Central memory CD8-positive, alpha-beta T cell (primary cell): ENCODE data around the gene SUPT20H.
"Not testable (repeated sequence)": the region's sequence is repeated elsewhere in the genome, so short reads cannot be mapped to it uniquely, and the experiment has no call there.

Experiments
- ATAC-seq: fragments of 150-1000 bp; cut with Tn5 transposase; replicated peaks from 2 replicates; pipeline ENCODE4 v1.10.0; 2022; ENCODE audit warnings: mild to moderate bottlenecking, moderate FRiP score, moderate number of reproducible peaks; ENCODE audit not compliant: poor library complexity, severe bottlenecking; ENCODE audit errors: extremely low read depth
- DNase-seq, 2 donors: peaks; one replicate each; pipeline ENCODE4 v3.0.0; 2021; ENCODE audit warnings: low spot score in 2 of 2
- H3K27ac Mint-ChIP-seq: one replicate; pipeline ENCODE4 v1.8.0; 2022; ENCODE audit warnings: low read depth, mild to moderate bottlenecking, moderate library complexity, mixed read lengths
- H3K27me3 Mint-ChIP-seq: one replicate; pipeline ENCODE4 v1.8.0; 2022; ENCODE audit warnings: mixed read lengths
- H3K36me3 Mint-ChIP-seq: one replicate; pipeline ENCODE4 v1.8.0; 2022; ENCODE audit warnings: mild to moderate bottlenecking, moderate library complexity, mixed read lengths; ENCODE audit not compliant: insufficient read depth
- H3K4me1 Mint-ChIP-seq: one replicate; pipeline ENCODE4 v1.8.0; 2022; ENCODE audit warnings: mixed read lengths
- H3K4me3 Mint-ChIP-seq: one replicate; pipeline ENCODE4 v1.8.0; 2022; ENCODE audit warnings: mild to moderate bottlenecking, moderate library complexity, mixed read lengths
- H3K9me3 Mint-ChIP-seq: one replicate; pipeline ENCODE4 v1.8.0; 2022; ENCODE audit warnings: mixed read lengths

SUPT20H gene

GRCh38 chr13:37065890-37066526 lies 6.5 kb upstream of the SUPT20H start:
- H3K27me3 Mint-ChIP-seq, result peaks cover 9% of the 10 kb centered on the region
- no peaks in the 10 kb centered on the region for H3K36me3 Mint-ChIP-seq
- DNase-seq, result no peak
- no peak overlapping the region for H3K27ac Mint-ChIP-seq
- H3K4me1 Mint-ChIP-seq, result no peaks in the 10 kb centered on the region
- no peak for ATAC-seq
- no peaks in the 10 kb centered on the region for H3K9me3 Mint-ChIP-seq
- no peak overlapping the region for H3K4me3 Mint-ChIP-seq

GRCh38 chr13:37059848-37060192 lies 332 bp upstream of the SUPT20H start:
- H3K27ac Mint-ChIP-seq, result peak overlapping the region; percentile 95
- H3K4me3 Mint-ChIP-seq, result peak overlapping the region; percentile 91
- H3K27me3 Mint-ChIP-seq, result peaks cover 9% of the 10 kb centered on the region
- peaks cover 32% of the 10 kb centered on the region for H3K4me1 Mint-ChIP-seq
- ATAC-seq (peak; percentile 16), DNase-seq (no peak)
- peaks cover 15% of the 10 kb centered on the region for H3K36me3 Mint-ChIP-seq
- no peaks in the 10 kb centered on the region for H3K9me3 Mint-ChIP-seq

- not testable (repeated sequence) for H3K4me3 Mint-ChIP-seq, H3K27me3 Mint-ChIP-seq, H3K9me3 Mint-ChIP-seq, ATAC-seq, DNase-seq, H3K27ac Mint-ChIP-seq
- Mint-ChIP-seq H3K36me3 (peaks cover 20% of the 10 kb centered on the region), H3K4me1 (peaks cover 61% of the 10 kb centered on the region)
These were observed 3.3 kb downstream of the SUPT20H start for GRCh38 chr13:37056228-37056627.

- DNase-seq, H3K27ac Mint-ChIP-seq, H3K27me3 Mint-ChIP-seq, H3K4me3 Mint-ChIP-seq, H3K9me3 Mint-ChIP-seq, ATAC-seq: not testable (repeated sequence)
- peaks cover 54% of the 10 kb centered on the region for H3K4me1 Mint-ChIP-seq
- H3K36me3 Mint-ChIP-seq, result peaks cover 12% of the 10 kb centered on the region
These were observed 6.4 kb downstream of the SUPT20H start for GRCh38 chr13:37053111-37053510.

GRCh38 chr13:37049810-37050209 lies 9.7 kb downstream of the SUPT20H start:
- H3K27me3 Mint-ChIP-seq, result no peaks in the 10 kb centered on the region

GRCh38 chr13:37047846-37048245 lies 11.6 kb downstream of the SUPT20H start:
- no peak overlapping the region for H3K4me3 Mint-ChIP-seq
- H3K9me3 Mint-ChIP-seq, result no peaks in the 10 kb centered on the region
- no peaks in the 10 kb centered on the region for H3K27me3 Mint-ChIP-seq
- no peak overlapping the region for H3K27ac Mint-ChIP-seq
- ATAC-seq, result no peak
- peaks cover 24% of the 10 kb centered on the region for H3K4me1 Mint-ChIP-seq
- no peak for DNase-seq
- peaks cover 40% of the 10 kb centered on the region for H3K36me3 Mint-ChIP-seq

More at GRCh38 chr13:37049810-37050209, 9.7 kb downstream of the SUPT20H start:
- Mint-ChIP-seq H3K9me3 (no peaks in the 10 kb centered on the region), H3K4me3 (no peak overlapping the region), H3K36me3 (peaks cover 30% of the 10 kb centered on the region), H3K4me1 (peaks cover 37% of the 10 kb centered on the region), H3K27ac (no peak overlapping the region)
- no peak for ATAC-seq
- DNase-seq, result no peak

- no peak overlapping the region for H3K27ac Mint-ChIP-seq
- no peaks in the 10 kb centered on the region for H3K27me3 Mint-ChIP-seq
- DNase-seq (no peak), ATAC-seq (no peak)
- peaks cover 16% of the 10 kb centered on the region for H3K4me1 Mint-ChIP-seq
- no peaks in the 10 kb centered on the region for H3K9me3 Mint-ChIP-seq
- no peak overlapping the region for H3K4me3 Mint-ChIP-seq
- H3K36me3 Mint-ChIP-seq, result peaks cover 44% of the 10 kb centered on the region
These were observed 12.5 kb downstream of the SUPT20H start for GRCh38 chr13:37047032-37047431.

GRCh38 chr13:37046062-37046461 lies 13.4 kb downstream of the SUPT20H start:
- DNase-seq (no peak), ATAC-seq (no peak)
- H3K27ac Mint-ChIP-seq, result no peak overlapping the region
- H3K36me3 Mint-ChIP-seq, result peaks cover 51% of the 10 kb centered on the region
- no peak overlapping the region for H3K4me3 Mint-ChIP-seq
- no peaks in the 10 kb centered on the region for H3K27me3 Mint-ChIP-seq
- H3K4me1 Mint-ChIP-seq, result peaks cover 6% of the 10 kb centered on the region
- no peaks in the 10 kb centered on the region for H3K9me3 Mint-ChIP-seq

GRCh38 chr13:37040789-37041188 lies 18.7 kb downstream of the SUPT20H start:
- Mint-ChIP-seq H3K36me3 (peaks cover 64% of the 10 kb centered on the region), H3K27ac (no peak overlapping the region), H3K4me3 (no peak overlapping the region), H3K27me3 (no peaks in the 10 kb centered on the region), H3K9me3 (no peaks in the 10 kb centered on the region), H3K4me1 (no peaks in the 10 kb centered on the region)
- no peak for DNase-seq
- ATAC-seq, result no peak

GRCh38 chr13:37039896-37040295 lies 19.6 kb downstream of the SUPT20H start:
- Mint-ChIP-seq H3K4me3 (no peak overlapping the region), H3K9me3 (no peaks in the 10 kb centered on the region), H3K27me3 (no peaks in the 10 kb centered on the region), H3K4me1 (no peaks in the 10 kb centered on the region), H3K36me3 (peaks cover 67% of the 10 kb centered on the region), H3K27ac (no peak overlapping the region)
- DNase-seq (no peak), ATAC-seq (no peak)

- Mint-ChIP-seq H3K9me3 (no peaks in the 10 kb centered on the region), H3K27me3 (no peaks in the 10 kb centered on the region), H3K4me3 (no peak overlapping the region), H3K4me1 (no peaks in the 10 kb centered on the region), H3K27ac (no peak overlapping the region), H3K36me3 (peaks cover 56% of the 10 kb centered on the region)
- DNase-seq (no peak), ATAC-seq (no peak)
These were observed 22.2 kb downstream of the SUPT20H start for GRCh38 chr13:37037241-37037640.

- Mint-ChIP-seq H3K4me3 (no peak overlapping the region), H3K9me3 (no peaks in the 10 kb centered on the region)
- DNase-seq, result no peak
These were observed 29.9 kb downstream of the SUPT20H start for GRCh38 chr13:37029617-37030016.

GRCh38 chr13:37027639-37028038 lies 31.8 kb downstream of the SUPT20H start:
- Mint-ChIP-seq H3K27me3 (no peaks in the 10 kb centered on the region), H3K27ac (no peak overlapping the region), H3K4me1 (peaks cover 10% of the 10 kb centered on the region), H3K9me3 (no peaks in the 10 kb centered on the region), H3K36me3 (peaks cover 56% of the 10 kb centered on the region), H3K4me3 (no peak overlapping the region)
- DNase-seq, result no peak
- no peak for ATAC-seq

More at GRCh38 chr13:37029617-37030016, 29.9 kb downstream of the SUPT20H start:
- no peaks in the 10 kb centered on the region for H3K27me3 Mint-ChIP-seq
- peaks cover 47% of the 10 kb centered on the region for H3K36me3 Mint-ChIP-seq
- ATAC-seq, result no peak
- no peak overlapping the region for H3K27ac Mint-ChIP-seq
- H3K4me1 Mint-ChIP-seq, result peaks cover 1% of the 10 kb centered on the region
